Measurements from ENCODE around the gene ALDH8A1. TPM values are rescaled to one million over a fixed set of nuclear protein-coding genes. Genes with fewer than 3 reads are reported as not detected.

ALDH8A1 gene
- total and polyA plus RNA-seq, 7 experiments from 2014 or later, result 0.20 to 4.3 (median 2.3) TPM; not detected in 1

GRCh38 chr6:134936476-134936875, 13.4 kb downstream of the ALDH8A1 start:
- no peaks in the 10 kb centered on the region for H3K36me3 ChIP-seq (ENCODE audit: control insufficient read depth in 2 of 3, insufficient read depth in 3 of 3, low read length in 3 of 3)
- no peak overlapping the region for H3K4me3 ChIP-seq (ENCODE audit: low read length)
- CTCF ChIA-PET, result no interaction called here
- Mint-ChIP-seq H3K27ac (peak overlapping the region in 2 of 9 donors; percentile 14 to 28), H3K36me3 (peaks cover 5 to 32% (median 9%) of the 10 kb centered on the region in 5 donors), H3K4me3 (no peak overlapping the region), H3K4me1 (peaks cover 0 to 15% (median 10%) of the 10 kb centered on the region in 7 donors), H3K9me3 (no peaks in the 10 kb centered on the region), H3K27me3 (no peaks in the 10 kb centered on the region)
- no peaks in the 10 kb centered on the region for H3K9me3 ChIP-seq (ENCODE audit: control insufficient read depth in 2 of 3, low read length in 3 of 3)
- POLR2A ChIA-PET, result no interaction called here
- H3K27me3 ChIP-seq (ENCODE audit: control insufficient read depth in 2 of 2, insufficient read depth in 2 of 2, low read length in 2 of 2), result no peaks in the 10 kb centered on the region
- H3K4me1 ChIP-seq (ENCODE audit: control insufficient read depth in 2 of 2, insufficient read depth in 2 of 2, low read length in 2 of 2), result peaks cover 0 to 6% of the 10 kb centered on the region in 2 donors
- intact Hi-C loops (cut with micrococcal nuclease), result no loop called here
- no peak for DNase-seq
- no peak for ATAC-seq
- H3K27ac ChIP-seq (ENCODE audit: low read depth, low read length), result no peak overlapping the region

- H3K9me3 Mint-ChIP-seq, result no peaks in the 10 kb centered on the region
- Histone ChIP-seq H3K27me3 (ENCODE audit: control insufficient read depth in 2 of 2, insufficient read depth in 2 of 2, low read length in 2 of 2) (no peaks in the 10 kb centered on the region), H3K9me3 (ENCODE audit: control insufficient read depth in 2 of 3, low read length in 3 of 3) (no peaks in the 10 kb centered on the region), H3K4me3 (ENCODE audit: low read length) (no peak overlapping the region), H3K4me1 (ENCODE audit: control insufficient read depth in 2 of 2, insufficient read depth in 2 of 2, low read length in 2 of 2) (peaks cover 0 to 6% of the 10 kb centered on the region in 2 donors), H3K27ac (ENCODE audit: low read depth, low read length) (no peak overlapping the region), H3K36me3 (ENCODE audit: control insufficient read depth in 2 of 3, insufficient read depth in 3 of 3, low read length in 3 of 3) (no peaks in the 10 kb centered on the region)
- H3K4me1 Mint-ChIP-seq, result peaks cover 0 to 13% (median 10%) of the 10 kb centered on the region in 7 donors
- H3K4me3 Mint-ChIP-seq, result no peak overlapping the region
- no peaks in the 10 kb centered on the region for H3K27me3 Mint-ChIP-seq
- ChIA-PET POLR2A (no interaction called here), CTCF (interaction anchor here (0.6 to 1.3 kb wide), 2 partner anchors 294 to 1325 kb away, joined by 3 to 5 read pairs; no protein-coding TSS in a partner anchor)
- DNase-seq, result no peak
- no peak overlapping the region for H3K27ac Mint-ChIP-seq
- H3K36me3 Mint-ChIP-seq, result peaks cover 5 to 40% (median 11%) of the 10 kb centered on the region in 5 donors
- intact Hi-C loops (cut with micrococcal nuclease), result no loop called here
- no peak for ATAC-seq
Observed at GRCh38 chr6:134934793-134935485, 15.0 kb downstream of the ALDH8A1 start.

GRCh38 chr6:134932535-134933470, 17.1 kb downstream of the ALDH8A1 start:
- Histone ChIP-seq H3K9me3 (ENCODE audit: control insufficient read depth in 2 of 3, low read length in 3 of 3) (no peaks in the 10 kb centered on the region), H3K36me3 (ENCODE audit: control insufficient read depth in 2 of 3, insufficient read depth in 3 of 3, low read length in 3 of 3) (no peaks in the 10 kb centered on the region), H3K4me1 (ENCODE audit: control insufficient read depth in 2 of 2, insufficient read depth in 2 of 2, low read length in 2 of 2) (no peaks in the 10 kb centered on the region), H3K27me3 (ENCODE audit: control insufficient read depth in 2 of 2, insufficient read depth in 2 of 2, low read length in 2 of 2) (no peaks in the 10 kb centered on the region), H3K4me3 (ENCODE audit: low read length) (no peak overlapping the region), H3K27ac (ENCODE audit: low read depth, low read length) (no peak overlapping the region)
- Mint-ChIP-seq H3K4me3 (peak overlapping the region in 1 of 10 donors; percentile 57), H3K27ac (peak overlapping the region in 1 of 9 donors; percentile 24), H3K36me3 (peaks cover 11 to 56% (median 26%) of the 10 kb centered on the region in 5 donors), H3K27me3 (no peaks in the 10 kb centered on the region), H3K9me3 (no peaks in the 10 kb centered on the region), H3K4me1 (peaks cover 0 to 5% (median 3%) of the 10 kb centered on the region in 7 donors)
- intact Hi-C loops (cut with micrococcal nuclease), result no loop called here
- ChIA-PET POLR2A (no interaction called here), CTCF (interaction anchor here (0.6 kb wide), 1 partner anchor 8 kb away, joined by 3 read pairs; no protein-coding TSS in a partner anchor)
- no peak for DNase-seq
- no peak for ATAC-seq

GRCh38 chr6:134932098-134932497, 17.8 kb downstream of the ALDH8A1 start:
- no peak for ATAC-seq
- no peaks in the 10 kb centered on the region for H3K27me3 Mint-ChIP-seq
- H3K9me3 Mint-ChIP-seq, result no peaks in the 10 kb centered on the region
- Histone ChIP-seq H3K9me3 (ENCODE audit: control insufficient read depth in 2 of 3, low read length in 3 of 3) (no peaks in the 10 kb centered on the region), H3K27me3 (ENCODE audit: control insufficient read depth in 2 of 2, insufficient read depth in 2 of 2, low read length in 2 of 2) (no peaks in the 10 kb centered on the region), H3K4me1 (ENCODE audit: control insufficient read depth in 2 of 2, insufficient read depth in 2 of 2, low read length in 2 of 2) (no peaks in the 10 kb centered on the region), H3K27ac (ENCODE audit: low read depth, low read length) (no peak overlapping the region), H3K4me3 (ENCODE audit: low read length) (no peak overlapping the region), H3K36me3 (ENCODE audit: control insufficient read depth in 2 of 3, insufficient read depth in 3 of 3, low read length in 3 of 3) (no peaks in the 10 kb centered on the region)
- ChIA-PET CTCF (interaction anchor here (0.6 kb wide), 1 partner anchor 9 kb away, joined by 3 read pairs; no protein-coding TSS in a partner anchor), POLR2A (no interaction called here)
- H3K4me3 Mint-ChIP-seq, result no peak overlapping the region
- H3K27ac Mint-ChIP-seq, result no peak overlapping the region
- H3K36me3 Mint-ChIP-seq, result peaks cover 11 to 57% (median 28%) of the 10 kb centered on the region in 5 donors
- H3K4me1 Mint-ChIP-seq, result peaks cover 0 to 12% (median 3%) of the 10 kb centered on the region in 7 donors
- intact Hi-C loops (cut with micrococcal nuclease), result no loop called here
- no peak for DNase-seq

GRCh38 chr6:134930463-134930862, 19.4 kb downstream of the ALDH8A1 start:
- CTCF ChIA-PET, result interaction anchor here (1.0 kb wide), 1 partner anchor 10 kb away, joined by 3 read pairs; no protein-coding TSS in a partner anchor
- H3K36me3 Mint-ChIP-seq, result peaks cover 15 to 51% (median 35%) of the 10 kb centered on the region in 5 donors
- DNase-seq (no peak), ATAC-seq (no peak)
- Histone ChIP-seq H3K36me3 (ENCODE audit: control insufficient read depth in 2 of 3, insufficient read depth in 3 of 3, low read length in 3 of 3) (no peaks in the 10 kb centered on the region), H3K4me1 (ENCODE audit: control insufficient read depth in 2 of 2, insufficient read depth in 2 of 2, low read length in 2 of 2) (no peaks in the 10 kb centered on the region), H3K4me3 (ENCODE audit: low read length) (no peak overlapping the region), H3K27ac (ENCODE audit: low read depth, low read length) (no peak overlapping the region), H3K9me3 (ENCODE audit: control insufficient read depth in 2 of 3, low read length in 3 of 3) (no peaks in the 10 kb centered on the region), H3K27me3 (ENCODE audit: control insufficient read depth in 2 of 2, insufficient read depth in 2 of 2, low read length in 2 of 2) (no peaks in the 10 kb centered on the region)
- H3K27me3 Mint-ChIP-seq, result no peaks in the 10 kb centered on the region
- H3K27ac Mint-ChIP-seq, result no peak overlapping the region
- POLR2A ChIA-PET, result no interaction called here
- H3K4me3 Mint-ChIP-seq, result no peak overlapping the region
- intact Hi-C loops (cut with micrococcal nuclease), result no loop called here
- H3K4me1 Mint-ChIP-seq, result peaks cover 0 to 10% (median 3%) of the 10 kb centered on the region in 7 donors
- H3K9me3 Mint-ChIP-seq, result no peaks in the 10 kb centered on the region

- H3K36me3 ChIP-seq (ENCODE audit: control insufficient read depth in 2 of 3, insufficient read depth in 3 of 3, low read length in 3 of 3), result no peaks in the 10 kb centered on the region
- ChIA-PET POLR2A (no interaction called here), CTCF (interaction anchor here (0.6 to 0.7 kb wide), 2 partner anchors 300 to 1455 kb away, joined by 3 to 5 read pairs; no protein-coding TSS in a partner anchor)
- peaks cover 0 to 10% (median 3%) of the 10 kb centered on the region in 7 donors for H3K4me1 Mint-ChIP-seq
- H3K4me1 ChIP-seq (ENCODE audit: control insufficient read depth in 2 of 2, insufficient read depth in 2 of 2, low read length in 2 of 2), result no peaks in the 10 kb centered on the region
- H3K9me3 Mint-ChIP-seq, result no peaks in the 10 kb centered on the region
- H3K27me3 ChIP-seq (ENCODE audit: control insufficient read depth in 2 of 2, insufficient read depth in 2 of 2, low read length in 2 of 2), result no peaks in the 10 kb centered on the region
- peaks cover 0 to 3% (median 0%) of the 10 kb centered on the region in 5 donors for H3K27me3 Mint-ChIP-seq
- H3K4me3 Mint-ChIP-seq, result no peak overlapping the region
- H3K36me3 Mint-ChIP-seq, result peaks cover 16 to 46% (median 25%) of the 10 kb centered on the region in 5 donors
- H3K27ac Mint-ChIP-seq, result no peak overlapping the region
- DNase-seq (no peak), ATAC-seq (no peak)
- no peak overlapping the region for H3K27ac ChIP-seq (ENCODE audit: low read depth, low read length)
- intact Hi-C loops (cut with micrococcal nuclease), result no loop called here
- no peak overlapping the region for H3K4me3 ChIP-seq (ENCODE audit: low read length)
- H3K9me3 ChIP-seq (ENCODE audit: control insufficient read depth in 2 of 3, low read length in 3 of 3), result no peaks in the 10 kb centered on the region
Observed at GRCh38 chr6:134928151-134928900, 21.6 kb downstream of the ALDH8A1 start.
